K562 (cell line): Measurements from ENCODE around the gene ATP2A3. TPM values are rescaled to one million over a fixed set of nuclear protein-coding genes. Genes with fewer than 3 reads are reported as not detected.
A peak's percentile ranks its signal among the peaks of the same experiment; 100 is the strongest.

ENCODE experiments used
- ATAC-seq: fragments of 200-7000 bp; cut with Tn5 transposase; 3 replicates; pipeline ENCODE4 v1.9.1; 2020; ENCODE audit warnings: moderate library complexity
- BruUV-seq: library from RNA; stranded (reverse); fragments of 400-500 nt; replicated peaks from 2 replicates; lab custom pipeline; 2021; lab: Mats Ljungman, UMichigan
- CTCF ChIA-PET: fragments of 300-600 bp; formaldehyde crosslinking; extraction: SDS; loops from one replicate; lab custom pipeline; 2021; ENCODE audit warnings: low intra/inter-chr PET ratio; lab: Yijun Ruan, JAX
- POLR2A ChIA-PET: fragments of 300-600, 350-650 bp; sonication (Branson Sonifier 250); formaldehyde crosslinking; extraction: SDS; loops from one replicate; lab custom pipeline; 2021; ENCODE audit warnings: antibody characterized with exemption, inconsistent platforms; lab: Yijun Ruan, JAX
- DNase-seq, 4 experiments: peaks; one replicate each; pipeline versions ENCODE4 v3.0.0 to v3.0.0-alpha.2; 2011 to 2018; ENCODE audit warnings: low spot score in 3 of 4, mixed read lengths in 3 of 4; ENCODE audit errors: extremely low read depth in 1 of 4
- FAIRE-seq: peaks from 2 replicates; lab custom pipeline; 2011; peaks lifted over from hg19 to GRCh38; lab: Jason Lieb, UNC
- H2AFZ ChIP-seq: 2 replicates; pipeline ENCODE4 v1.6.0; 2011; ENCODE audit warnings: low read depth, low read length, control low read depth, inconsistent platforms
- H3K27ac ChIP-seq: fragments of 200-600 bp; 3 replicates; pipeline ENCODE4 v1.8.0; 2011; ENCODE audit warnings: low read depth, mild to moderate bottlenecking, control low read depth, inconsistent platforms, low read length, moderate library complexity, mixed read lengths; ENCODE audit errors: extremely low read depth
- H3K27me3 ChIP-seq, 2 experiments: fragments of 300-600 bp in 1 of 2; 2 replicates in 1 of 2; 3 replicates in 1 of 2; pipeline versions ENCODE4 v1.6.0 to v1.8.0; 2011; ENCODE audit warnings: inconsistent platforms in 2 of 2, low read length in 2 of 2, mild to moderate bottlenecking in 1 of 2, mixed read lengths in 1 of 2, moderate library complexity in 1 of 2; ENCODE audit not compliant: control insufficient read depth in 2 of 2, insufficient read depth in 2 of 2
- H3K36me3 ChIP-seq: fragments of 300-600 bp; 3 replicates; pipeline ENCODE4 v1.8.0; 2011; ENCODE audit warnings: mild to moderate bottlenecking, low read length, inconsistent platforms; ENCODE audit not compliant: control insufficient read depth, insufficient read depth
- H3K4me1 ChIP-seq, 2 experiments: fragments of 200-600 bp in 1 of 2; replicated peaks in 1 of 2; 2 replicates in 1 of 2; 3 replicates in 1 of 2; pipeline versions ENCODE4 v1.5.1 to v1.8.0; 2011; ENCODE audit warnings: inconsistent platforms in 2 of 2, low read length in 2 of 2, mild to moderate bottlenecking in 1 of 2, mixed read lengths in 1 of 2, moderate library complexity in 1 of 2; ENCODE audit not compliant: control insufficient read depth in 2 of 2, insufficient read depth in 2 of 2
- H3K4me2 ChIP-seq: 2 replicates; pipeline ENCODE4 v1.6.1; 2011; ENCODE audit warnings: low read length, control low read depth, inconsistent platforms, mixed read lengths; ENCODE audit not compliant: insufficient read depth
- H3K4me3 ChIP-seq: fragments of 200-600 bp; sonication (generic), shearing (Covaris generic); 2 replicates; pipeline ENCODE4 v1.5.1; 2016; ENCODE audit warnings: control low read depth, inconsistent platforms
- H3K79me2 ChIP-seq: fragments of 200-600 bp; 3 replicates; pipeline ENCODE4 v1.8.0; 2011; ENCODE audit warnings: low read length, inconsistent platforms; ENCODE audit not compliant: control insufficient read depth, insufficient read depth
- H3K9ac ChIP-seq, 2 experiments: 2 replicates each; pipeline versions ENCODE4 v1.6.0 to v1.6.1; 2011; ENCODE audit warnings: low read depth in 2 of 2, low read length in 2 of 2, control low read depth in 1 of 2, inconsistent platforms in 1 of 2, mild to moderate bottlenecking in 1 of 2, mixed read lengths in 1 of 2; ENCODE audit not compliant: insufficient read depth in 1 of 2
- H3K9me1 ChIP-seq: one replicate; pipeline ENCODE4 v1.6.0; 2011; ENCODE audit warnings: inconsistent platforms, mild to moderate bottlenecking, low read length, moderate library complexity; ENCODE audit not compliant: control insufficient read depth, insufficient read depth
- H3K9me3 ChIP-seq: replicated peaks from 2 replicates; pipeline ENCODE4 v1.5.1; 2011; ENCODE audit warnings: low read depth, low read length, inconsistent platforms; ENCODE audit not compliant: control insufficient read depth, insufficient read depth
- H4K20me1 ChIP-seq: replicated peaks from 2 replicates; pipeline ENCODE4 v1.6.1; 2011; ENCODE audit warnings: low read length, inconsistent platforms, mixed read lengths; ENCODE audit not compliant: control insufficient read depth, insufficient read depth
- ARID2 ChIP-seq: fragments of 450-650 bp; IDR thresholded peaks from 2 replicates; pipeline ENCODE4 v1.6.1; 2017; ENCODE audit warnings: antibody characterized with exemption, mild to moderate bottlenecking
- BCLAF1 ChIP-seq, 2 experiments: fragments of 450-650 bp in 1 of 2; IDR thresholded peaks; 2 replicates each; pipeline ENCODE4 v1.6.1; 2011 to 2017; ENCODE audit warnings: low read depth in 2 of 2, antibody characterized with exemption in 1 of 2, borderline replicate concordance in 1 of 2, low read length in 1 of 2, mild to moderate bottlenecking in 1 of 2, mixed read lengths in 1 of 2; ENCODE audit not compliant: control insufficient read depth in 1 of 2
- BCOR ChIP-seq: fragments of 450-650 bp; IDR thresholded peaks from 2 replicates; pipeline ENCODE4 v1.6.1; 2016
- CBFA2T3 ChIP-seq: fragments of 450-650 bp; IDR thresholded peaks from 2 replicates; pipeline ENCODE4 v1.6.1; 2017
- ETV1 ChIP-seq: fragments of 450-650 bp; conservative IDR thresholded peaks from 2 replicates; pipeline ENCODE4 v1.6.1; 2016; ENCODE audit warnings: missing genetic modification characterization, control low read depth, low read depth, missing compliant biosample characterization
- KDM1A ChIP-seq, 2 experiments: fragments of 450-650 bp; IDR thresholded peaks; 2 replicates each; pipeline ENCODE4 v1.6.1; 2016; ENCODE audit warnings: mild to moderate bottlenecking in 2 of 2
- MAX ChIP-seq: sonication (generic); formaldehyde crosslinking; IDR thresholded peaks from 2 replicates; pipeline ENCODE4 v1.9.0; 2022; ENCODE audit warnings: mild to moderate bottlenecking, missing genetic modification reagents
- NCOA6 ChIP-seq: fragments of 450-650 bp; IDR thresholded peaks from 2 replicates; pipeline ENCODE4 v1.6.1; 2017; ENCODE audit warnings: mild to moderate bottlenecking
- RNF219 ChIP-seq: fragments of 250-450 bp; sonication (Bioruptor Pico); IDR thresholded peaks from 2 replicates; pipeline ENCODE4 v1.5.0; 2022; ENCODE audit warnings: mild to moderate bottlenecking
- SMARCA5 ChIP-seq: fragments of 450-650 bp; IDR thresholded peaks from 2 replicates; pipeline ENCODE4 v1.6.1; 2016
- SMARCE1 ChIP-seq: fragments of 450-650 bp; IDR thresholded peaks from 2 replicates; pipeline ENCODE4 v1.7.1; 2016; ENCODE audit warnings: mild to moderate bottlenecking
- TARDBP ChIP-seq: fragments of 450-650 bp; IDR thresholded peaks from 2 replicates; pipeline ENCODE4 v1.6.1; 2016
- ZFP36 ChIP-seq: fragments of 150-350 bp; IDR thresholded peaks from 2 replicates; pipeline ENCODE4 v1.6.1; 2018; ENCODE audit warnings: low read length, low read depth; ENCODE audit not compliant: partially characterized antibody
- WGBS: fragments of 100-300 bp; shearing (Covaris generic); methylation state at CpG from one replicate; pipeline ENCODE4 v1.1.6; 2016; ENCODE audit warnings: low coverage, mixed read lengths; ENCODE audit not compliant: insufficient coverage; ENCODE audit errors: missing lambda C conversion rate; 5-methylcytosine and 5-hydroxymethylcytosine counted together
- in situ Hi-C: fragments of 300-500 bp; cut with MboI; formaldehyde crosslinking; loops from 4 replicates; pipeline ENCODE4 v1.15.0; 2018; ENCODE audit warnings: inconsistent platforms, mixed read lengths
- intact Hi-C: fragments of 100-400 bp; cut with micrococcal nuclease; formaldehyde crosslinking; loops from 2 replicates; pipeline ENCODE4 v1.14.2; 2022
- polyA plus RNA-seq, 8 experiments: library from polyadenylated mRNA; depleted of rRNA in 4 of 8; stranded (reverse) in 5 of 8; unstranded in 3 of 8; fragments of >200 nt; fragmentation: Nextera tagmentation in 2 of 8; fragmentation: Illumina TruSeq in 1 of 8; extraction: Ambion mirVana in 2 of 8; extraction: Trizol in 1 of 8; gene quantifications; 2 replicates each; pipeline versions ENCODE4 v1.2.1 to v1.2.3, GENCODE V29; 2011 to 2014; ENCODE audit warnings: inconsistent platforms in 1 of 8, missing spikeins in 1 of 8
- total RNA-seq, 7 experiments: library from RNA; depleted of rRNA in 6 of 7; stranded (reverse); fragments of >200 nt in 6 of 7; fragmentation: Illumina TruSeq in 2 of 7; extraction: Trizol in 2 of 7; gene quantifications; 2 replicates each; pipeline versions ENCODE4 v1.2.1 to v1.2.3, GENCODE V29; 2011 to 2021; ENCODE audit warnings: low replicate concordance in 1 of 7
- TF ChIP-seq, protein P1 (sequence below): fragments of 250-450 bp; sonication (Bioruptor Pico); IDR thresholded peaks from 2 replicates; pipeline ENCODE4 v1.4.0; 2020; ENCODE audit warnings: mild to moderate bottlenecking

ATP2A3 gene
- total and polyA plus RNA-seq, 9 of the 15 experiments (the other 6 are each of a cell fraction or from before 2014, with no cell fraction given): 0.65 to 103 (median 31.3) TPM

GRCh38 chr17:3887394-3887793 lies 76.8 kb downstream of the ATP2A3 start:
- FAIRE-seq (no peak), DNase-seq (no peak), ATAC-seq (no peak)
- Histone ChIP-seq H3K27ac (no peak overlapping the region; the same call in 2 of the 3 replicates), H3K9me1 (no peaks in the 10 kb centered on the region), H2AFZ (no peak overlapping the region), H3K36me3 (peaks cover 26% of the 10 kb centered on the region; the same call in 1 of the 3 replicates), H3K4me2 (no peak overlapping the region), H3K9ac (peak overlapping the region in 1 of 2 experiments; percentile 71; a peak in 2 of 4 replicates), H4K20me1 (no peaks in the 10 kb centered on the region), H3K27me3 (no peaks in the 10 kb centered on the region), H3K4me1 (peaks cover 26 to 57% of the 10 kb centered on the region in 2 experiments), H3K4me3 (no peak overlapping the region), H3K9me3 (no peaks in the 10 kb centered on the region), H3K79me2 (peaks cover 35% of the 10 kb centered on the region)
- CTCF ChIA-PET: no interaction called here
- intact Hi-C loops (no loop called here), in situ Hi-C loops (no loop called here)
- POLR2A ChIA-PET: no interaction called here
- TF ChIP-seq ZFP36: peak; percentile 94
- TF ChIP-seq SMARCE1: no peak
- no peak for TF ChIP-seq RNF219 (CRISPR knock-in tag)
- TF ChIP-seq BCOR: peak; percentile 88
- peak in 1 of 2 experiments; percentile 9; a peak in 1 of 4 replicates for TF ChIP-seq KDM1A (IDR thresholded peaks at IDR 0.05)
- TF ChIP-seq NCOA6: no peak
- TF ChIP-seq SMARCA5: peak; percentile 97
- TF ChIP-seq ETV1 (tag): no peak
- TF ChIP-seq CBFA2T3: no peak
- TF ChIP-seq ARID2: no peak
- no peak for TF ChIP-seq TARDBP
- TF ChIP-seq BCLAF1 (IDR thresholded peaks at IDR 0.05; ENCODE audit: borderline replicate concordance in 1 of 2, control insufficient read depth in 1 of 2, low read depth in 2 of 2, low read length in 1 of 2): no peak
- TF ChIP-seq, protein P1, sequence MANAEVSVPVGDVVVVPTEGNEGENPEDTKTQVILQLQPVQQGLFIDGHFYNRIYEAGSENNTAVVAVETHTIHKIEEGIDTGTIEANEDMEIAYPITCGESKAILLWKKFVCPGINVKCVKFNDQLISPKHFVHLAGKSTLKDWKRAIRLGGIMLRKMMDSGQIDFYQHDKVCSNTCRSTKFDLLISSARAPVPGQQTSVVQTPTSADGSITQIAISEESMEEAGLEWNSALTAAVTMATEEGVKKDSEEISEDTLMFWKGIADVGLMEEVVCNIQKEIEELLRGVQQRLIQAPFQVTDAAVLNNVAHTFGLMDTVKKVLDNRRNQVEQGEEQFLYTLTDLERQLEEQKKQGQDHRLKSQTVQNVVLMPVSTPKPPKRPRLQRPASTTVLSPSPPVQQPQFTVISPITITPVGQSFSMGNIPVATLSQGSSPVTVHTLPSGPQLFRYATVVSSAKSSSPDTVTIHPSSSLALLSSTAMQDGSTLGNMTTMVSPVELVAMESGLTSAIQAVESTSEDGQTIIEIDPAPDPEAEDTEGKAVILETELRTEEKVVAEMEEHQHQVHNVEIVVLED (CRISPR knock-in tag): no peak
- no peak for TF ChIP-seq MAX (CRISPR knock-in tag)
- WGBS: no CpG with 5 or more reads among the region's 2 CpGs
- no TSS peak for BruUV-seq
